ENCODE data around the gene PIGU. TPM values are rescaled to one million over a fixed set of nuclear protein-coding genes. Genes with fewer than 3 reads are reported as not detected.

The PIGU gene
- polyA plus RNA-seq, 1 of the 3 experiments (the other 2 are of a cell fraction): 40.3 TPM

DNA sequence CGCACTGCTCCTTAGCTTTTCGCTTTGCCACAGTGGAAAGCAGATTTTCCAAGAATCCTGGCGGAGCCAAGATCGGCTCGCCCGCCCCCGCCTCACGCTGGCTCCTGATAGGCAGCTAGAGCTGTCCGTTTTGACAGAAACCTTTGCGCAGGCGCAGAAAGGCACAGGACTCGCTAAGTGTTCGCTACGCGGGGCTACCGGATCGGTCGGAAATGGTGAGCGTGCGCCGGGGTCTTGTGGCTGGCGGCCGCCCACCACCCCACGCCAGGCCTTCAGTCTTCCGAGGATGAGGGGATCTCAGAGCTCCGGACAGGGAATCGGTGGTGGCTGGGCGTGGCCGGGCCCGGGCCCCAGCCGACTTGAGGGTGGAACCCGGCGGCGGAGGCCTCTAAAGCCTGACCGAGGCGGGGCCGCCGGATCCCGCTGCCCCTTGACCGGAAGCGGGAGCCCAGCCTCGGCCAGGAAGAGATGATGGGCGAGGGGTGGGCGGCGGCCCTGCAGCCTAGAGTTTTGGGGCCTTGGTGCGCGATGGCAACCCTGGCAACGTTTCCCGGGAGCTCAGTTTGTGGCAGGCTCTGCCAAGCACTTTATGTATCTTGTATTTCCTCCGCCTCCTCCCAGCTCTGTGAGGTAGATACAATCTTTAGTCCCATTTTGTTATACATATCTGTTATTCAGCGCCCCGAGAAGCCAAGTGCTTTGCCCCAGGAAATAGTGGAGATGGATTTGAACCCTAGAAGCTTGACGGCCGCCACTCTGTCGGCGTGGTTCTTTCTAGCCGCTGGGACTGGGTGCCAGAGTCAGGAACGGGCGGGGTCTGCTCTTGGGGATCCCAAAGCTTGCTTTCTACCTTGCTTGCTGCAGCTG lies 160.4 kb downstream of the PIGU start, which contains the start of gene DYNLRB1:
TSS of gene DYNLRB1 (plus strand) at position 176 of the 867 bp plus-strand sequence. CDS start at position 213, 37 bp downstream.
- CTCF ChIA-PET: interaction anchor here (0.7 to 6.3 kb wide), 9 partner anchors 22 to 330 kb away, joined by 3 to 69 read pairs (median 4); partner anchors contain the start of gene TP53INP2
- H4K20me1 ChIP-seq (ENCODE audit: insufficient read depth): peaks cover 27% of the 10 kb centered on the region
- TF ChIP-seq JUND (IDR thresholded peaks at IDR 0.05): no peak
- TF ChIP-seq, protein P1, sequence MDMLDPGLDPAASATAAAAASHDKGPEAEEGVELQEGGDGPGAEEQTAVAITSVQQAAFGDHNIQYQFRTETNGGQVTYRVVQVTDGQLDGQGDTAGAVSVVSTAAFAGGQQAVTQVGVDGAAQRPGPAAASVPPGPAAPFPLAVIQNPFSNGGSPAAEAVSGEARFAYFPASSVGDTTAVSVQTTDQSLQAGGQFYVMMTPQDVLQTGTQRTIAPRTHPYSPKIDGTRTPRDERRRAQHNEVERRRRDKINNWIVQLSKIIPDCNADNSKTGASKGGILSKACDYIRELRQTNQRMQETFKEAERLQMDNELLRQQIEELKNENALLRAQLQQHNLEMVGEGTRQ (IDR thresholded peaks at IDR 0.05; ENCODE audit: borderline replicate concordance, low read depth, low read length): no peak
- no peak for TF ChIP-seq RAD21 (IDR thresholded peaks at IDR 0.05; ENCODE audit: low read length)
- TF ChIP-seq TEAD4 (IDR thresholded peaks at IDR 0.05; ENCODE audit: borderline replicate concordance, insufficient read depth): no peak
- TF ChIP-seq ELF1 (IDR thresholded peaks at IDR 0.05): peak; percentile 67
- no peak; the same call in 1 of the 2 replicates for TF ChIP-seq MXI1 (IDR thresholded peaks at IDR 0.05; ENCODE audit: low read depth, low read length)
- TF ChIP-seq YY1 (IDR thresholded peaks at IDR 0.05; ENCODE audit: low read depth): no peak; the same call in 1 of the 2 replicates
- TF ChIP-seq SIN3A (IDR thresholded peaks at IDR 0.05; ENCODE audit: borderline replicate concordance, low read depth, low read length): no peak; the same call in 1 of the 2 replicates
- no peak for TF ChIP-seq SMC3 (IDR thresholded peaks at IDR 0.05; ENCODE audit: low read depth, low read length)
- TF ChIP-seq FOSL2 (IDR thresholded peaks at IDR 0.05; ENCODE audit: borderline replicate concordance, low read depth): no peak
- TF ChIP-seq RFX5 (IDR thresholded peaks at IDR 0.05; ENCODE audit: low read length): no peak
- TF ChIP-seq TCF12 (IDR thresholded peaks at IDR 0.05): peak; percentile 7; the same call in 1 of the 2 replicates
- no peak for TF ChIP-seq FOXM1 (IDR thresholded peaks at IDR 0.05; ENCODE audit: low read depth)
- TF ChIP-seq RXRA (IDR thresholded peaks at IDR 0.05; ENCODE audit: borderline replicate concordance, low read depth): no peak
- TF ChIP-seq MEF2A (IDR thresholded peaks at IDR 0.05; ENCODE audit: borderline replicate concordance, low read depth): no peak; the same call in 1 of the 2 replicates
- TF ChIP-seq, protein P2, sequence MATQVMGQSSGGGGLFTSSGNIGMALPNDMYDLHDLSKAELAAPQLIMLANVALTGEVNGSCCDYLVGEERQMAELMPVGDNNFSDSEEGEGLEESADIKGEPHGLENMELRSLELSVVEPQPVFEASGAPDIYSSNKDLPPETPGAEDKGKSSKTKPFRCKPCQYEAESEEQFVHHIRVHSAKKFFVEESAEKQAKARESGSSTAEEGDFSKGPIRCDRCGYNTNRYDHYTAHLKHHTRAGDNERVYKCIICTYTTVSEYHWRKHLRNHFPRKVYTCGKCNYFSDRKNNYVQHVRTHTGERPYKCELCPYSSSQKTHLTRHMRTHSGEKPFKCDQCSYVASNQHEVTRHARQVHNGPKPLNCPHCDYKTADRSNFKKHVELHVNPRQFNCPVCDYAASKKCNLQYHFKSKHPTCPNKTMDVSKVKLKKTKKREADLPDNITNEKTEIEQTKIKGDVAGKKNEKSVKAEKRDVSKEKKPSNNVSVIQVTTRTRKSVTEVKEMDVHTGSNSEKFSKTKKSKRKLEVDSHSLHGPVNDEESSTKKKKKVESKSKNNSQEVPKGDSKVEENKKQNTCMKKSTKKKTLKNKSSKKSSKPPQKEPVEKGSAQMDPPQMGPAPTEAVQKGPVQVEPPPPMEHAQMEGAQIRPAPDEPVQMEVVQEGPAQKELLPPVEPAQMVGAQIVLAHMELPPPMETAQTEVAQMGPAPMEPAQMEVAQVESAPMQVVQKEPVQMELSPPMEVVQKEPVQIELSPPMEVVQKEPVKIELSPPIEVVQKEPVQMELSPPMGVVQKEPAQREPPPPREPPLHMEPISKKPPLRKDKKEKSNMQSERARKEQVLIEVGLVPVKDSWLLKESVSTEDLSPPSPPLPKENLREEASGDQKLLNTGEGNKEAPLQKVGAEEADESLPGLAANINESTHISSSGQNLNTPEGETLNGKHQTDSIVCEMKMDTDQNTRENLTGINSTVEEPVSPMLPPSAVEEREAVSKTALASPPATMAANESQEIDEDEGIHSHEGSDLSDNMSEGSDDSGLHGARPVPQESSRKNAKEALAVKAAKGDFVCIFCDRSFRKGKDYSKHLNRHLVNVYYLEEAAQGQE (IDR thresholded peaks at IDR 0.05; ENCODE audit: low read depth, low read length): no peak; the same call in 1 of the 2 replicates
- TF ChIP-seq USF1 (IDR thresholded peaks at IDR 0.05; ENCODE audit: borderline replicate concordance, low read depth): no peak
- no peak for TF ChIP-seq GATA2 (CRISPR knock-in tag; IDR thresholded peaks at IDR 0.05)
- no peak for TF ChIP-seq CTCF (IDR thresholded peaks at IDR 0.05)
- TF ChIP-seq NFIC (IDR thresholded peaks at IDR 0.05; ENCODE audit: borderline replicate concordance): peak; percentile 14; the same call in 1 of the 2 replicates
- TF ChIP-seq IRF3 (IDR thresholded peaks at IDR 0.05; ENCODE audit: low read depth, low read length): peak; percentile 47
- TF ChIP-seq POLR2AphosphoS5 (IDR thresholded peaks at IDR 0.05; ENCODE audit: low read depth, low read length): peak; percentile 83
- peak; percentile 76 for TF ChIP-seq GABPA (IDR thresholded peaks at IDR 0.05; ENCODE audit: low read depth)
- no peak for TF ChIP-seq EZH2phosphoT487 (IDR thresholded peaks at IDR 0.05; ENCODE audit: borderline replicate concordance, low read depth)
- no peak for TF ChIP-seq EP300 (IDR thresholded peaks at IDR 0.05; ENCODE audit: borderline replicate concordance in 1 of 2, low read depth in 1 of 2, low read length in 1 of 2)

More for the DNA sequence above, 160.4 kb downstream of the PIGU start, which contains the start of gene DYNLRB1:
- DNase-seq: peak; percentile 93
- Histone ChIP-seq H3K9me3 (no peaks in the 10 kb centered on the region), H3F3A (replicated peaks; ENCODE audit: insufficient read depth) (peaks cover 18% of the 10 kb centered on the region), H3K27me3 (ENCODE audit: insufficient read depth) (no peaks in the 10 kb centered on the region), H3K36me3 (replicated peaks in 1 of 2; ENCODE audit: control insufficient read depth in 1 of 2, insufficient read depth in 2 of 2, low read length in 1 of 2) (peaks cover 20 to 29% of the 10 kb centered on the region in 2 experiments), H3K79me2 (ENCODE audit: insufficient read depth) (peaks cover 50% of the 10 kb centered on the region), H3K9ac (peak within 1 kb of the TSS; percentile 92), H3K4me2 (peak within 1 kb of the TSS; percentile 93), H2AFZ (ENCODE audit: low read depth) (peak within 1 kb of the TSS; percentile 80), H3K4me3 (ENCODE audit: low read depth in 2 of 2, low read length in 1 of 2) (peak within 1 kb of the TSS; percentile 73 to 92), H3K4me1 (ENCODE audit: control insufficient read depth in 1 of 2, insufficient read depth in 2 of 2, low read depth in 1 of 2, low read length in 1 of 2) (peaks cover 0 to 9% of the 10 kb centered on the region in 2 experiments; a peak in 2 of 4 replicates), H3K9me2 (no peaks in the 10 kb centered on the region), H3K27ac (ENCODE audit: low read depth in 2 of 2, low read length in 1 of 2) (peak within 1 kb of the TSS; percentile 92)
- POLR2A ChIA-PET: interaction anchor here (0.6 to 1.6 kb wide), 5 partner anchors 18 to 215 kb away, joined by 3 to 14 read pairs (median 4); partner anchors contain the start of gene ITCH
- 2% methylated on average over 25 of the region's 59 CpGs for WGBS (ENCODE audit: low lambda C conversion rate)
